Keratinocyte (primary cell): ENCODE data around the gene OR2T11. TPM values are rescaled to one million over a fixed set of nuclear protein-coding genes. Genes with fewer than 3 reads are reported as not detected.

Experiments used
- DNase-seq: peaks from one replicate; pipeline ENCODE4 v3.0.0-alpha.2; 2011; ENCODE audit warnings: low read depth, missing footprints, low spot score
- FAIRE-seq: peaks from 2 replicates; lab custom pipeline; 2011; peaks lifted over from hg19 to GRCh38; lab: Jason Lieb, UNC
- H2AFZ ChIP-seq: 2 replicates; pipeline ENCODE4 v1.6.0; 2012; ENCODE audit warnings: low read length, control low read depth, inconsistent platforms; ENCODE audit not compliant: control insufficient read depth
- H3K27ac ChIP-seq: 2 replicates; pipeline ENCODE4 v1.5.1; 2011; ENCODE audit warnings: low read length; ENCODE audit not compliant: control insufficient read depth, insufficient read depth
- H3K27me3 ChIP-seq: 3 replicates; pipeline ENCODE4 v1.6.0; 2011; ENCODE audit warnings: low read length; ENCODE audit not compliant: control insufficient read depth, insufficient read depth; ENCODE audit errors: extremely low read depth
- H3K36me3 ChIP-seq, 2 experiments: 2 replicates in 1 of 2; 3 replicates in 1 of 2; pipeline ENCODE4 v1.5.1; 2011; ENCODE audit warnings: low read length in 2 of 2, mild to moderate bottlenecking in 1 of 2; ENCODE audit not compliant: control insufficient read depth in 2 of 2, insufficient read depth in 2 of 2; ENCODE audit errors: extremely low read depth in 1 of 2
- H3K4me1 ChIP-seq: 3 replicates; pipeline ENCODE4 v1.5.1; 2011; ENCODE audit warnings: low read length; ENCODE audit not compliant: control insufficient read depth, insufficient read depth; ENCODE audit errors: extremely low read depth
- H3K4me2 ChIP-seq: 3 replicates; pipeline ENCODE4 v1.6.0; 2011; ENCODE audit warnings: low read depth, low read length; ENCODE audit not compliant: control insufficient read depth, insufficient read depth; ENCODE audit errors: extremely low read depth
- H3K4me3 ChIP-seq, 3 experiments: fragments of 200-600 bp in 1 of 3; sonication (generic) in 1 of 3; 2 replicates in 2 of 3; 3 replicates in 1 of 3; pipeline ENCODE4 v1.5.1; 2011 to 2016; ENCODE audit warnings: low read length in 3 of 3, mild to moderate bottlenecking in 3 of 3, control low read depth in 2 of 3, inconsistent platforms in 1 of 3, low read depth in 1 of 3, mixed read lengths in 1 of 3, mixed run types in 1 of 3, moderate library complexity in 1 of 3; ENCODE audit not compliant: control insufficient read depth in 2 of 3, insufficient read depth in 2 of 3; ENCODE audit errors: extremely low read depth in 1 of 3
- H3K79me2 ChIP-seq: 2 replicates; pipeline ENCODE4 v1.6.0; 2012; ENCODE audit warnings: low read length; ENCODE audit not compliant: control insufficient read depth, insufficient read depth
- H3K9ac ChIP-seq: 3 replicates; pipeline ENCODE4 v1.6.0; 2011; ENCODE audit warnings: low read length; ENCODE audit not compliant: control insufficient read depth, insufficient read depth; ENCODE audit errors: extremely low read depth
- H3K9me1 ChIP-seq: 3 replicates; pipeline ENCODE4 v1.6.0; 2011; ENCODE audit warnings: low read length; ENCODE audit not compliant: control insufficient read depth, insufficient read depth; ENCODE audit errors: extremely low read depth
- H3K9me3 ChIP-seq: 2 replicates; pipeline ENCODE4 v1.5.1; 2012; ENCODE audit warnings: low read depth, low read length; ENCODE audit not compliant: control insufficient read depth
- H4K20me1 ChIP-seq: 3 replicates; pipeline ENCODE4 v1.6.0; 2011; ENCODE audit warnings: low read length; ENCODE audit not compliant: control insufficient read depth, insufficient read depth; ENCODE audit errors: extremely low read depth
- EZH2 ChIP-seq: IDR thresholded peaks from one replicate; pipeline ENCODE4 v1.6.1; 2012; ENCODE audit warnings: inconsistent platforms, mild to moderate bottlenecking, low read length, moderate library complexity
- dilution Hi-C: fragments of 300-500 bp; cut with MboI; formaldehyde crosslinking; loops from one replicate; pipeline ENCODE4 v1.7.0; 2020; ENCODE audit warnings: low sequenced_read_pairs; ENCODE audit not compliant: extremely low pct_ligation_motif_present
- polyA plus RNA-seq, 5 experiments: library from polyadenylated mRNA; depleted of rRNA in 3 of 5; stranded (reverse) in 3 of 5; stranded (forward) in 1 of 5; unstranded in 1 of 5; fragments of >200 nt; gene quantifications; 1 replicate in 1 of 5; 2 replicates in 3 of 5; 3 replicates in 1 of 5; pipeline versions ENCODE4 v1.2.1 to v1.2.3, GENCODE V29; 2011 to 2012; ENCODE audit warnings: missing spikeins in 2 of 5, low read depth in 1 of 5, low replicate concordance in 1 of 5
- TF ChIP-seq, protein P1 (sequence below), 3 experiments: IDR thresholded peaks in 1 of 3; conservative IDR thresholded peaks in 1 of 3; optimal IDR thresholded peaks in 1 of 3; 2 replicates in 2 of 3; 3 replicates in 1 of 3; pipeline versions ENCODE3 to v1.5.1; 2011; ENCODE audit warnings: low read length in 3 of 3, mild to moderate bottlenecking in 3 of 3, moderate library complexity in 2 of 3, control low read depth in 1 of 3, inconsistent platforms in 1 of 3; ENCODE audit not compliant: insufficient read depth in 2 of 3; ENCODE audit errors: extremely low read depth in 1 of 3

Gene OR2T11
- polyA plus RNA-seq, 1 donor (not counting 4 experiments of a cell fraction or from before 2014, with no cell fraction given), result not detected

DNA sequence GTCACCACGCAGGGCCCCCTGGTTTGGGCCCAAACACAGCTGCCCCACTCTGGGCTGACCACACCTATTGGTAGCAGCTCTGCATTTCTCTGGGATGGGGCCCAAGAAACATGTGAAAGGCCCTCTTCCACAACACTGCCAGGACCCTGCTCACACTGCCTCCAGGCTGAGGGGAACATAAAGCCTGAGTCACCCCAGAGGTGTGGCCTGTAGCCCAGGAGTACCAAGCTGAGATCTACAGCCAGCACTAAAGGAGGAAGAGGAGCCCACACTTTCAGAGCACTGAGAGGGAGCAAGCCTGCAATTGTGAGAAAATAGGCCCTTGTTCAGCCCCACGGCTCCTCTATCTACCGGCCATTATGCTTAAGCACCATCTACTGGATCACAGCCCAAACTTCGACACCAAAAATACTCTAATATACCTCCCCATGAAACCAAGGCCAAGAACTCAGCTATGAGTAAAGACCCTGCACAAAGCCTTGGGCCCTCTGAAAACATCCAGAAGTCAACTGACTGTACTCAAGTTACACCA, 22.9 kb downstream of the OR2T11 start:
- Histone ChIP-seq H3K27me3 (no peaks in the 10 kb centered on the region), H3K4me2 (no peak overlapping the region), H3K79me2 (no peaks in the 10 kb centered on the region), H4K20me1 (no peaks in the 10 kb centered on the region), H3K9me1 (no peaks in the 10 kb centered on the region), H3K36me3 (no peaks in the 10 kb centered on the region), H3K27ac (no peak overlapping the region), H3K4me1 (no peaks in the 10 kb centered on the region), H3K9me3 (no peaks in the 10 kb centered on the region), H3K4me3 (no peak overlapping the region), H2AFZ (no peak overlapping the region), H3K9ac (no peak overlapping the region)
- DNase-seq, result no peak
- FAIRE-seq, result no peak
- TF ChIP-seq, protein P1, sequence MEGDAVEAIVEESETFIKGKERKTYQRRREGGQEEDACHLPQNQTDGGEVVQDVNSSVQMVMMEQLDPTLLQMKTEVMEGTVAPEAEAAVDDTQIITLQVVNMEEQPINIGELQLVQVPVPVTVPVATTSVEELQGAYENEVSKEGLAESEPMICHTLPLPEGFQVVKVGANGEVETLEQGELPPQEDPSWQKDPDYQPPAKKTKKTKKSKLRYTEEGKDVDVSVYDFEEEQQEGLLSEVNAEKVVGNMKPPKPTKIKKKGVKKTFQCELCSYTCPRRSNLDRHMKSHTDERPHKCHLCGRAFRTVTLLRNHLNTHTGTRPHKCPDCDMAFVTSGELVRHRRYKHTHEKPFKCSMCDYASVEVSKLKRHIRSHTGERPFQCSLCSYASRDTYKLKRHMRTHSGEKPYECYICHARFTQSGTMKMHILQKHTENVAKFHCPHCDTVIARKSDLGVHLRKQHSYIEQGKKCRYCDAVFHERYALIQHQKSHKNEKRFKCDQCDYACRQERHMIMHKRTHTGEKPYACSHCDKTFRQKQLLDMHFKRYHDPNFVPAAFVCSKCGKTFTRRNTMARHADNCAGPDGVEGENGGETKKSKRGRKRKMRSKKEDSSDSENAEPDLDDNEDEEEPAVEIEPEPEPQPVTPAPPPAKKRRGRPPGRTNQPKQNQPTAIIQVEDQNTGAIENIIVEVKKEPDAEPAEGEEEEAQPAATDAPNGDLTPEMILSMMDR (optimal IDR thresholded peaks at IDR 0.05 in 1 of 3, IDR thresholded peaks at IDR 0.05 in 1 of 3, conservative IDR thresholded peaks at IDR 0.05 in 1 of 3; ENCODE audit: extremely low read depth in 1 of 3, insufficient read depth in 2 of 3, low read length in 3 of 3), result no peak
- no peak for TF ChIP-seq EZH2
- dilution Hi-C loops, result no loop called here

DNA sequence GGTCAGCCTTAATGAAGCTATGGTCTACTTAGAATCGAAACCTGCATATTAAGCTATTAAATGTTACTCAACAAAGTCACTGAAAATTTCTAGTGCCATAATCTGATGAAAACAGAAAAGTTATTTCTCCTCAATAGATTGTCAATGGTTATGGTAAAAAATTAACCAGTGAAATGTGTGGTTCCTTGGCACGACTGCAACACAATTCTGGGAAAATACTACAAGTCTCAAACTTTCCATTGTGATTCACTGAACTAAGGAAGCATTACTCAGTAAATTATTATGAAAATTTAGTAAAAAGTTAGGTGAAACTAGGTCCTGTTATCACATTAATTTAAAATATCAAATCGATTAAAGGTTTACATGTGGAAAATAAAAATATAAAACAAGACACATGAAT, 24.6 kb downstream of the OR2T11 start:
- Histone ChIP-seq H3K9me3 (no peaks in the 10 kb centered on the region), H3K79me2 (no peaks in the 10 kb centered on the region), H3K4me1 (no peaks in the 10 kb centered on the region), H3K27me3 (no peaks in the 10 kb centered on the region), H3K27ac (no peak overlapping the region), H3K9me1 (no peaks in the 10 kb centered on the region), H3K4me3 (no peak overlapping the region), H4K20me1 (no peaks in the 10 kb centered on the region), H3K36me3 (no peaks in the 10 kb centered on the region), H2AFZ (no peak overlapping the region), H3K4me2 (no peak overlapping the region), H3K9ac (no peak overlapping the region)
- FAIRE-seq (no peak), DNase-seq (no peak)
- dilution Hi-C loops, result no loop called here
- TF ChIP-seq, protein P1 (optimal IDR thresholded peaks at IDR 0.05 in 1 of 3, IDR thresholded peaks at IDR 0.05 in 1 of 3, conservative IDR thresholded peaks at IDR 0.05 in 1 of 3; ENCODE audit: extremely low read depth in 1 of 3, insufficient read depth in 2 of 3, low read length in 3 of 3), result no peak
- TF ChIP-seq EZH2, result no peak
